Fibroblast of the aortic adventitia (primary cell): ENCODE results near the gene SARM1. TPM values are rescaled to one million over a fixed set of nuclear protein-coding genes. Genes with fewer than 3 reads are reported as not detected.

Source experiments
- DNase-seq: peaks from one replicate; pipeline ENCODE4 v3.0.0-alpha.2; 2010; ENCODE audit warnings: low read depth
- H3K4me3 ChIP-seq: 2 replicates; pipeline ENCODE4 v1.5.1; 2011; ENCODE audit warnings: low read depth, mild to moderate bottlenecking, control low read depth, low read length, moderate library complexity
- total RNA-seq: library from RNA; depleted of rRNA; stranded (reverse); fragments of >200 nt; gene quantifications from 2 replicates; pipeline ENCODE4 v1.2.3, GENCODE V29; 2012; ENCODE audit warnings: low replicate concordance
- TF ChIP-seq, protein P1 (sequence below): IDR thresholded peaks from 2 replicates; pipeline ENCODE4 v1.5.1; 2011; ENCODE audit warnings: mild to moderate bottlenecking, low read length, control low read depth, inconsistent platforms; ENCODE audit not compliant: insufficient read depth

Gene SARM1
- total RNA-seq, 1 donor: 9.0 TPM

DNA sequence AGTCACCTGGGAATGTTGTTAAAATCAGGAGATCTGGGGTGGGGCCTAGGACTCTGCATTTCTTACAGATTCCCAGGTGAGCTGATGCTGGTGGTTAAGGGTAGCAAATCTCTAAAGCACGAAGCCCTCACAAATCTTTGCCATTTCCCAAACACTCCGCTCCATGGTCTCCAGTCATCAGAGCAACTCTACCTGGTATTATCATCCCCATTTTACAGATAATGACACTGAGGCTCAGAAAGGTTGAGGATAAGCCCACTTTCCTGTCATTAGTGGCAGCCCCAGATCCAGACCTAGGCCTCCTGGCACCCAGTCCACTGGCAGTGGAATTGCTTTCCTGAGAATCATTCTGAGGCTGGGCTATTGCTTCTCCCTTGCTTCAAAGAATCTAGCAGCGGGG, 25.8 kb downstream of the SARM1 start:
- no peak for DNase-seq
- H3K4me3 ChIP-seq: no peak overlapping the region
- TF ChIP-seq, protein P1, sequence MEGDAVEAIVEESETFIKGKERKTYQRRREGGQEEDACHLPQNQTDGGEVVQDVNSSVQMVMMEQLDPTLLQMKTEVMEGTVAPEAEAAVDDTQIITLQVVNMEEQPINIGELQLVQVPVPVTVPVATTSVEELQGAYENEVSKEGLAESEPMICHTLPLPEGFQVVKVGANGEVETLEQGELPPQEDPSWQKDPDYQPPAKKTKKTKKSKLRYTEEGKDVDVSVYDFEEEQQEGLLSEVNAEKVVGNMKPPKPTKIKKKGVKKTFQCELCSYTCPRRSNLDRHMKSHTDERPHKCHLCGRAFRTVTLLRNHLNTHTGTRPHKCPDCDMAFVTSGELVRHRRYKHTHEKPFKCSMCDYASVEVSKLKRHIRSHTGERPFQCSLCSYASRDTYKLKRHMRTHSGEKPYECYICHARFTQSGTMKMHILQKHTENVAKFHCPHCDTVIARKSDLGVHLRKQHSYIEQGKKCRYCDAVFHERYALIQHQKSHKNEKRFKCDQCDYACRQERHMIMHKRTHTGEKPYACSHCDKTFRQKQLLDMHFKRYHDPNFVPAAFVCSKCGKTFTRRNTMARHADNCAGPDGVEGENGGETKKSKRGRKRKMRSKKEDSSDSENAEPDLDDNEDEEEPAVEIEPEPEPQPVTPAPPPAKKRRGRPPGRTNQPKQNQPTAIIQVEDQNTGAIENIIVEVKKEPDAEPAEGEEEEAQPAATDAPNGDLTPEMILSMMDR: no peak

DNA sequence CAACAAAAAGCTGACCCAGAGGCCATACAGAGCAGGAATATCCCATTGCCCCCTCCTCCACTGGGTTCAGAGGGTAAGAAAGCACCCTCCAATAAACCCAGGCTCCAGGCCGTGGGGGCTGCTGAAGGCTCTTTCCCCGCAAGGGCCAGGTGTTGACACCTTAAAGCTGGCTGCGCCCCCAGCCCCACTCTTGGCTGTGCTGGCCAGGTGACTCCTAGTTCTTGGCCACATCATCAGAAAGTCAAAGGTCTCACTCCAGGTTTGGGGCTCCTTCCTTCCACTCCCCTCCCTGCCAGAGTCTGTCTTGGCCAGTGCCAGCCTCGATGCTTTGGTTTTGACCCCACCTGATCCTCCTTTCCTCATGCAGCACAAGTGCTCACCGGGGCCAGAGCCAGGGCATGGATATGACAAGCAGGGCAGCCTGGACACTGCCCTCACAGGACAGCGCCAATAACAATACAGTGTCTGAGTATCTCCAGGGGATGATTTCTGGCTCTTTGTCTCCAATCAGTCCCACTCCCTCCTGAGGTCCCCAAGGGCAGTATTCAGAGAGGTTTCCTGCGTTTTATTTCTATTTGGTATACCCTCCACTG, 26.3 kb downstream of the SARM1 start:
- no peak overlapping the region for H3K4me3 ChIP-seq
- TF ChIP-seq, protein P1: no peak
- DNase-seq: no peak

DNA sequence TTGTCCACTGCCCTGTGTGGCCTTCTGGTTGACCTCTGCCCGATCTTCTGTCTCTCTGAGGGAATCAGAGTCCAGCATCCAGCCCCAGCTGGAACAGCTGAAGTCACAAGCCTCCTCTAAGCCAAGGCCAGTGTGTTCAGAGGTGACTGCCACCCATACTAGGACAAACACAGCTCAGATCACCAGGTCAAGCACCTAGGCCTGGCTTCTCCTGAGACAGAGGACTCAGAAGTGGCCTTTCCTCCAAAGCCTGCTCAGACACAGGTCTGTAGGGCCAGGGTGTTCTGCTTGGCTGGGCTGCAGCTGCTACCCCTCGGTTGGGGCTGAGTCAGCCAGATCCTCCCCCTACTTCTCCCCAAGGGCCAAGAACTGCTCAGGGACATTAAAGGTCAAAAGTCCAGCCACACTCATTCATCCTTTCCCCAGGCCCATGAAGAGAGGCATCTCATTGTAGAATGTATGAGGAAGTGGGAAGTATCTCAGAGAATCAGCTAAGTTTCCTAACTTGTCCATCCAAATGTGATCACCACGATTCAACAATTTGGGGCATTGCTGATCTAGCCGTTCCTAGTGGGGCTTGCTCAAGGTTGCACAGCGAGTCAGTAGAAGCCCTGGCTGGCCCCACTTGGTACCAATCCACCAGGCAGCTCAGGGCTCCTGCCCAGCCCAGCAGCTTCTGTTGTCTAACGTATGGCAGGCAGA, 26.9 kb downstream of the SARM1 start:
- TF ChIP-seq, protein P1: no peak
- H3K4me3 ChIP-seq: no peak overlapping the region
- DNase-seq: no peak

DNA sequence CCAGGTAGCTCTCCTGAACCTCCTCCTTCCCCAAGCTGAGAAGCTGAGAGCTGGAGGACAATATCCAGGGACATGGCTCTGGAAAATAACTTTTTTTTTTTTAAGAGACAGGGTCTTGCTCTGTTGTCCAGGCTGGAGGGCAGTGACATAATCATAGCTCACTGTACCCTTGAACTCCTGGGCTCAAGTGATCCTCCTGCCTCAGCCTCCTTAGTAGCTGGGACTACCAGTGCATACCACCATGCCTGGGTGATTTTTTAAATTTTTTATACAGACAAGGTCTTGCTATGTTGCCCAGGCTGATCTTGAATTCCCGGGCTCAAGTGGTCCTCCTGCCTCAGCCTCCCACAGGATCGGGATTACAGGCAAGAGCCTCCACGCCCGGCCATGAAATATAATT, 28.3 kb downstream of the SARM1 start:
- H3K4me3 ChIP-seq: no peak overlapping the region
- no peak for DNase-seq
- TF ChIP-seq, protein P1: no peak

DNA sequence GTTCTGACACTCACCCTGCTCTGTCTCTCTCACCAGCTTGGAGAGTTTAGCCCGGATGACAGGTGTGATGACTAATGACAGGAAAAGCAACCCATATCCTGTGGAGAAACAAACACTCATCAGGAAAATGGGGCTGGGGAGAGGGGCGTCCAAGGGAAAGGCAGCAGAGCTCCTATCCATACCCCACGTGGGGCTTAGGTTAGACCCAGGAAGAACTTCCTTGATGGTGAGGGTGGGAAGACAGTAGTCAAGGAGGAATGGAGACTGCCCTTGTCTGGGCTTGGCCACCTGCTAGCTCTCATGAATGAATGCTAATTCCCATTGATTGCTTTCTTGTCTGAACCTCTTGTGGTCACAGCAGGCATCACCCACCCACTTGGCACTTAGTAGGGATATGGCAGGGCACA, 30.7 kb downstream of the SARM1 start:
- TF ChIP-seq, protein P1: no peak
- no peak overlapping the region for H3K4me3 ChIP-seq
- no peak for DNase-seq

GRCh38 chr17:28402844-28403243, 31.4 kb downstream of the SARM1 start:
- no peak for DNase-seq
- no peak overlapping the region for H3K4me3 ChIP-seq
- TF ChIP-seq, protein P1: no peak

- DNase-seq: no peak
- no peak overlapping the region for H3K4me3 ChIP-seq
- TF ChIP-seq, protein P1: no peak
These were observed 32.5 kb downstream of the SARM1 start for GRCh38 chr17:28404007-28404406.
